Activated CD8-positive, alpha-beta T cell treated with anti-CD3 and anti-CD28 coated beads, Interleukin-2, amount 10 ng/mL, durations not matched to agents 7 days and 5 days (primary cell): ENCODE results near the gene WLS. TPM values are rescaled to one million over a fixed set of nuclear protein-coding genes. Genes with fewer than 3 reads are reported as not detected.

Experiments used
- ATAC-seq: fragments of 150-1000 bp; cut with Tn5 transposase; one replicate; pipeline ENCODE4 v1.10.0; 2021; ENCODE audit warnings: moderate library complexity
- CTCF ChIA-PET: fragments of 350-600 bp; sonication (Branson Sonifier 250); formaldehyde crosslinking; loops from one replicate; lab custom pipeline; 2021; ENCODE audit warnings: antibody characterized with exemption; lab: Charles Lee
- POLR2A ChIA-PET: fragments of 350-600 bp; sonication (Branson Sonifier 250); formaldehyde crosslinking; loops from one replicate; lab custom pipeline; 2021; ENCODE audit warnings: antibody characterized with exemption; lab: Charles Lee
- DNase-seq: peaks from one replicate; pipeline ENCODE4 v3.0.0-alpha.2; 2020
- H3K27ac Mint-ChIP-seq: one replicate; pipeline ENCODE4 v1.8.0; 2021; ENCODE audit warnings: mild to moderate bottlenecking, mixed read lengths
- H3K27me3 Mint-ChIP-seq: one replicate; pipeline ENCODE4 v1.8.0; 2021; ENCODE audit warnings: low read depth, mixed read lengths
- H3K36me3 Mint-ChIP-seq: one replicate; pipeline ENCODE4 v1.8.0; 2021; ENCODE audit warnings: low read depth, mixed read lengths
- H3K4me1 Mint-ChIP-seq: one replicate; pipeline ENCODE4 v1.8.0; 2021; ENCODE audit warnings: low read depth, mixed read lengths
- H3K4me3 Mint-ChIP-seq: one replicate; pipeline ENCODE4 v1.8.0; 2021; ENCODE audit warnings: mild to moderate bottlenecking, mixed read lengths
- H3K9me3 Mint-ChIP-seq: one replicate; pipeline ENCODE4 v1.8.0; 2022; ENCODE audit warnings: mixed read lengths; ENCODE audit not compliant: insufficient read depth
- total RNA-seq, 2 experiments: library from RNA; stranded (reverse); gene quantifications; one replicate each; pipeline ENCODE4 v1.2.3, GENCODE V29; 2021

The WLS gene
- total RNA-seq, 2 experiments from 2014 or later, result not detected

- ChIA-PET POLR2A (no interaction called here), CTCF (no interaction called here)
- Mint-ChIP-seq H3K4me3 (no peak overlapping the region), H3K4me1 (no peaks in the 10 kb centered on the region), H3K9me3 (no peaks in the 10 kb centered on the region), H3K27ac (no peak overlapping the region), H3K27me3 (no peaks in the 10 kb centered on the region), H3K36me3 (no peaks in the 10 kb centered on the region)
- ATAC-seq, result no peak
- no peak for DNase-seq
Measured at GRCh38 chr1:68221980-68222373, 10.3 kb downstream of the WLS start.

GRCh38 chr1:68221001-68221979, 11.0 kb downstream of the WLS start:
- H3K9me3 Mint-ChIP-seq, result no peaks in the 10 kb centered on the region
- no peak overlapping the region for H3K27ac Mint-ChIP-seq
- CTCF ChIA-PET, result no interaction called here
- no peak overlapping the region for H3K4me3 Mint-ChIP-seq
- no peaks in the 10 kb centered on the region for H3K27me3 Mint-ChIP-seq
- H3K36me3 Mint-ChIP-seq, result no peaks in the 10 kb centered on the region
- no peak for ATAC-seq
- no peaks in the 10 kb centered on the region for H3K4me1 Mint-ChIP-seq
- POLR2A ChIA-PET, result no interaction called here
- DNase-seq, result no peak

- no peaks in the 10 kb centered on the region for H3K27me3 Mint-ChIP-seq
- no peaks in the 10 kb centered on the region for H3K9me3 Mint-ChIP-seq
- no peak overlapping the region for H3K27ac Mint-ChIP-seq
- no peaks in the 10 kb centered on the region for H3K36me3 Mint-ChIP-seq
- ChIA-PET CTCF (no interaction called here), POLR2A (no interaction called here)
- H3K4me1 Mint-ChIP-seq, result no peaks in the 10 kb centered on the region
- ATAC-seq, result no peak
- no peak for DNase-seq
- no peak overlapping the region for H3K4me3 Mint-ChIP-seq
Measured at GRCh38 chr1:68220420-68220819, 11.9 kb downstream of the WLS start.

DNA sequence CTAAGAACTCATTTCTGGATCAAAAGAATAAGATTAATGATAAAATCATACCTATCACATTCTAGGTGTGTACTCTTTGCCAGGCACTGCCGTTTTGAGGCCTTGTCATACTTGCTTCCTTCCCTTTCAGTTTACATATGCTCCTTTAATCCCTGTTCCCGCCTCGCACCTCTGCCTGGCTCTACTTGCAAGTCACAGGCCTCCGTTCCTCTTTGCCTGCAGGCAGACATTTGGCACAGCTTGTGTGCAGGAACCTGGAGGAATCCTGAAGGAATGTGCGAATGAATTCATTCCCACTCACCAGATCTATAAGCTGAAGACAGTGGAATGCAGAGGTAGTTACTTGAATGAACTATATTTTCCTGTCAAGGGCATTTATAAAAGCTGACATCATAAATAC, 13.8 kb downstream of the WLS start:
- no peaks in the 10 kb centered on the region for H3K9me3 Mint-ChIP-seq
- DNase-seq, result no peak
- POLR2A ChIA-PET, result no interaction called here
- ATAC-seq, result no peak
- no peaks in the 10 kb centered on the region for H3K27me3 Mint-ChIP-seq
- CTCF ChIA-PET, result no interaction called here
- no peak overlapping the region for H3K4me3 Mint-ChIP-seq
- no peak overlapping the region for H3K27ac Mint-ChIP-seq
- no peaks in the 10 kb centered on the region for H3K4me1 Mint-ChIP-seq
- no peaks in the 10 kb centered on the region for H3K36me3 Mint-ChIP-seq

- Mint-ChIP-seq H3K4me1 (no peaks in the 10 kb centered on the region), H3K27me3 (no peaks in the 10 kb centered on the region), H3K36me3 (no peaks in the 10 kb centered on the region), H3K9me3 (no peaks in the 10 kb centered on the region), H3K27ac (no peak overlapping the region), H3K4me3 (no peak overlapping the region)
- no peak for DNase-seq
- ChIA-PET POLR2A (no interaction called here), CTCF (no interaction called here)
- no peak for ATAC-seq
Measured at GRCh38 chr1:68217618-68218017, 14.7 kb downstream of the WLS start.

DNA sequence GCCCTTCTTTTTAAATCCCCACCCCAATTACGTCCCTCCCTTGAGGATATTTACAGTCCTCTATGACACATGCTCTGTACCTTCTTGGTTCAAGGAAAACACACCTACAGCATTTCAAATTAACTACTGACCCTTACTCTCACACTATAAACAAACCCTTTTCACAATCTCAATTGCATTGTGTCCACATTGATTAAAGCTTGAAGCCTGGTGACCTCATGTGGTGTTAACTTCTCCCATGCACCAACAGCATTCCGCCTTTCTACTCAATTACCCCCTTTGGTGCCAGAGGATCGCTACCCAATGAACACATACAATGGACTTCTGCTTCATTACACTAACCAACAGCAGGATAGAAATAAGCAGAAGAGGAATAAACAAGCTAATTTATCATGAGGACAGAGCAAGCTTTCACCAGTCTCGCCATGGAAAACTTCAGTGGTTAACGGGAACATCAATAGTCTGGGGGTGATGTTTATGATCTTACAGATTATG, 15.2 kb downstream of the WLS start:
- Mint-ChIP-seq H3K36me3 (no peaks in the 10 kb centered on the region), H3K27me3 (no peaks in the 10 kb centered on the region), H3K27ac (no peak overlapping the region), H3K4me1 (no peaks in the 10 kb centered on the region), H3K4me3 (no peak overlapping the region), H3K9me3 (no peaks in the 10 kb centered on the region)
- CTCF ChIA-PET, result no interaction called here
- no peak for DNase-seq
- ATAC-seq, result no peak
- POLR2A ChIA-PET, result no interaction called here

DNA sequence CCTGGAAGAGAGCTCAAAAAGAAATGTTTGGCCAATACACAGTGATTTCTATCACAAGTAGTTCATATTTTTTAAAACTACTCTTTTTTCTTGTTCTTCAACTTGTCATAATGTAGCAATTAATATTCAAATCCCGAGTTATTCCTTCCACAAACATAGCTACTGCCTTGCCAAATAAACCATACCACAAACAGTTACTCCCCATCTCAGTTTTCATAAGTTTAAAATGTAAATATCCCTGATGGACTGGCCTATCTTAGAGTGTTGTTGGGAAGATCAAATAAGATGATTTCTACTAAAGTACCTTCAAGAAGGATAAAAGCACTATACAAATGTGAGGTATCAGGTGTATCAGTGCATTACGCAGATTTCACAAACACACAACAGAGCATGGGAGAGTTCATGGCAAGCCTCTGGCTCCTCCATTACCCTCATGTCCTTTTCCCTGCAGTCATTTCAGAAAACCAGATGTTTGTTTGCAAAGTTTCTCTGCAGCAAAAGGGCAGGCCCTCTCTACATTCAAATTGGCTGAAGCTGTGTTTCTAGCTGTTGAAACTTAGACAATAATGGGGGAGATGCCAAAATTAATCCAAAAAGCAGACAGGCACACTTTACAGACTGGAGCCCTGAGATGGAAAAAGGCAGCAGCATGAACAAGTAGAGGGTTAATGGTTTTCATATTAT, 16.1 kb downstream of the WLS start:
- ATAC-seq, result no peak
- H3K27ac Mint-ChIP-seq, result no peak overlapping the region
- H3K4me3 Mint-ChIP-seq, result no peak overlapping the region
- DNase-seq, result no peak
- H3K27me3 Mint-ChIP-seq, result no peaks in the 10 kb centered on the region
- no peaks in the 10 kb centered on the region for H3K4me1 Mint-ChIP-seq
- POLR2A ChIA-PET, result no interaction called here
- CTCF ChIA-PET, result no interaction called here
- H3K36me3 Mint-ChIP-seq, result no peaks in the 10 kb centered on the region
- H3K9me3 Mint-ChIP-seq, result no peaks in the 10 kb centered on the region

- ChIA-PET CTCF (no interaction called here), POLR2A (interaction anchor here (0.6 kb wide), 1 partner anchor 522 kb away, joined by 3 read pairs; no protein-coding TSS in a partner anchor)
- no peaks in the 10 kb centered on the region for H3K4me1 Mint-ChIP-seq
- ATAC-seq, result no peak
- H3K9me3 Mint-ChIP-seq, result no peaks in the 10 kb centered on the region
- H3K27me3 Mint-ChIP-seq, result no peaks in the 10 kb centered on the region
- no peak overlapping the region for H3K27ac Mint-ChIP-seq
- no peak for DNase-seq
- H3K36me3 Mint-ChIP-seq, result no peaks in the 10 kb centered on the region
- H3K4me3 Mint-ChIP-seq, result no peak overlapping the region
Measured at GRCh38 chr1:68213843-68214242, 18.5 kb downstream of the WLS start.

GRCh38 chr1:68211761-68212380, 20.5 kb downstream of the WLS start:
- Mint-ChIP-seq H3K36me3 (no peaks in the 10 kb centered on the region), H3K27ac (no peak overlapping the region), H3K4me3 (no peak overlapping the region), H3K9me3 (no peaks in the 10 kb centered on the region), H3K4me1 (no peaks in the 10 kb centered on the region), H3K27me3 (no peaks in the 10 kb centered on the region)
- DNase-seq, result no peak
- CTCF ChIA-PET, result no interaction called here
- no peak for ATAC-seq
- POLR2A ChIA-PET, result no interaction called here

DNA sequence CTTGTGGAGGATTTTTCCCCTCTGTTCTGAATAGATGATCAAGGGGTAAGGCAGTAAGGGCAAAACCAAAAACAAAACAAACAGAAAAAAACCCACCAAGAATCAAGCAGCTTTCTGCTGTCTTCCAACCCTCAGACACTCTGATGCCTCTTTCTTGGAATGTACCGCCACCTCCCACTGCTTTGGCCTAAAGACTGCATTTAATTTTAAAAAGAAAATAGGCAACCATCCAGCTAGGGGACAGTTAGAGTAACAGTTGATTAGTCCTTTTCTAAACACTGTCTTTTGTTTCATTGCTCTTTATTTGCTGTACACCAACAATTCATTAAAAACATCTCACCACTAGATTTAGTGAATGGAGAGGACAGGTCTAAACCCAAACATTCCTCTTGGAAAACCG, 21.5 kb downstream of the WLS start:
- H3K4me3 Mint-ChIP-seq, result no peak overlapping the region
- CTCF ChIA-PET, result no interaction called here
- no peaks in the 10 kb centered on the region for H3K9me3 Mint-ChIP-seq
- POLR2A ChIA-PET, result no interaction called here
- no peaks in the 10 kb centered on the region for H3K36me3 Mint-ChIP-seq
- DNase-seq, result no peak
- no peaks in the 10 kb centered on the region for H3K4me1 Mint-ChIP-seq
- ATAC-seq, result no peak
- no peak overlapping the region for H3K27ac Mint-ChIP-seq
- no peaks in the 10 kb centered on the region for H3K27me3 Mint-ChIP-seq

DNA sequence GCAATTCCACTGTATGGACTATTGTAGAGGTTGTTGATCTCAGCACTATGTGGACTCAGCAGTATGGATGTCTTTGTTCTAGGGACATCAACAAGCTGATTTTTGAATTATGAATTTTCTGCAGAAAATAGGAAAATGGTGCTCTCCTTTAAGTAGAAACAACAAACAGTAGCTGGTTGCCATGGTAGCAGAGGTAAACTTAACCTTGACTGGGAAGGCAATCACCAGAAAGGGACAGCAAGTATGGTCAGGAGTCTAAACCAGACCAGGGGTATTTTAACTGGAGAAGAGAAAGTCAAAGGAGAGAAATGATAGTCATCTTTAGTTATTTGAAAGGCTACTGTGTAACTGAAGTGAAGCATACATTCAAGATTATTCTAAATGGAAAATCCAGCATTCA, 22.3 kb downstream of the WLS start:
- DNase-seq (no peak), ATAC-seq (no peak)
- no peaks in the 10 kb centered on the region for H3K36me3 Mint-ChIP-seq
- no peaks in the 10 kb centered on the region for H3K4me1 Mint-ChIP-seq
- H3K27me3 Mint-ChIP-seq, result no peaks in the 10 kb centered on the region
- ChIA-PET POLR2A (no interaction called here), CTCF (no interaction called here)
- no peak overlapping the region for H3K4me3 Mint-ChIP-seq
- H3K9me3 Mint-ChIP-seq, result no peaks in the 10 kb centered on the region
- H3K27ac Mint-ChIP-seq, result no peak overlapping the region
